Stimulated activated CD8-positive, alpha-beta memory T cell treated with anti-CD3 and anti-CD28 coated beads, Interleukin-15, amount 100 ng/mL, for 48 hours (primary cell): Measurements from ENCODE around the gene CKAP2.
"Not testable (repeated sequence)": the region's sequence is repeated elsewhere in the genome, so short reads cannot be mapped to it uniquely, and the experiment has no call there.

Source experiments
- DNase-seq, 2 donors: peaks; one replicate each; pipeline ENCODE4 v3.0.0-alpha.2; 2020; ENCODE audit warnings: low read depth in 2 of 2

CKAP2 gene

DNA sequence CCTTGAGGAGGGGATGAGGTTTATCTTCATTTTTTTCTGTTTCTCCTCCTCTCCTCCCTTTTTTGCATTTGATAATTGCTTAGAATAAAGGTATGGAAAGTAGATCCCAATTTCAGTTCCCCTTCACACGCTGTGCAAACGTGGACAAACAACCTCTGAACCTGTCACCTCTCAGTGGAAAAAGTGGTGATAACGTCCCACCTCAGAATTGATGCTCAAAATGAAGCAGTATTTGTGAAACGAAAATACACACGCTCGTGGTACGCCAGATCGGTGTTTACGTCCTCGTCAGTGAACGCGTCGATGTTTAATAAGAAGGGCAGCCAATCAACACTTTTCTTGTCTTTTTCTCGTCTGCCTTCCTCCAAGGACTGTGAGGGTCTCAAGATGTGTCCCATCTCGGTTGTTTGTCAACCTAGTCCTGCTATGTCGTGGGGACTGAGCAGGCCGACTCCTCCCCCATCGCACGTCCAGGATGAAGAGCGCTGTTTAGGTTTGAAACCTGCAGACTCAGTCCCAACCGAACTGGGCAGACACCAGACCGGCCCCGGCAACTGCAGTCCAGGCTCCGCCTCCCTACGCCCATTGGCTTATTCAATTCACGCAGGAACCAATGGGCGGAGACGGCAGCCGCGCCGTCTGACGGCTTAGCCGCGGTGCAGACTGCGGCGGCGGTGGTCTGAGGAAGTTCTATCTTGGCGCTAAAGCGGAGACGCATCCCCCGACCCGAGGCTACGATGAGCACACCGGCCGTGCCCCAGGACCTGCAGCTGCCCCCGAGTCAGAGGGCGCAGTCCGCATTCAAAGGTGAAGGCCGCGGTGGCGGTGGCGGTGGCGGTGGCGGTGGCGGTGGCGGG is at the start of gene CKAP2:
TSS of gene CKAP2 (plus strand) at position 659 of the 857 bp plus-strand sequence. CDS start at position 738, 79 bp downstream.
- peak; percentile 90 for DNase-seq

DNA sequence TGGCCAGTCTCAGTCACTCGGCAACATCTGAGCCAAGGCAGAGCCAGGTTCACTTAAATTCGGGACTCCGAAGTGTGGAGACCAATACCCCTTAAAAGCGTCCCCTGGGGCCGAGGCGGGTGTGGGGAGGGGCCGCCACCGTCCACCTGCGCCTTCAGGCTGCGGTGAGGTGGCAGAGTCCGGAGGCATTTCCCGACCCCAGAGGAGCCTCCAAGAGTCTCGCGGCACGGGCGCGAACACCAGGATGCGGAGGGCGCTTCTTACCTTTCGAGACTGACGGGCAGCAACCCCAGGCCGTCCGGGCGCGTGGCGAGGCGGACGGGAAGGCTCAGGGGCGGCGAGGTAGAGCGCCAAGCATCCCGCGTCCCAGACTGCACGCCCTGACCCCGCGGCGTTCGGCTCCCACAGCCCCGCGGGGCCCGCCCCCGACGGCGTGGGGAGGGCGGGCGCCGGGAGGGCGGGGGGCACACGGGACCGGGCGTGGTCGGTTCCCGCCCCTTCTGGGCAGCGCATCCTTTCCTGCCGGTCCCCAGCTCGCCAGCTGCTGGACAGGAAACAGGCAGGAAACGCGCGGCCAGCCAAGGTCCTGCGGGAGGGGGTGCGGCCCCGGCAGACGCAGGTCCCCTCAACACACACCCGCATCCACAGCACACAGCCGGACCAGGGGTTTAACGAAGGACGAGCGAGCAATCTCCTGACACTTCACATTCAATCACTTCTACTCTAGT is 49.3 kb upstream of the CKAP2 start, which contains the start of gene THSD1:
TSS of gene THSD1 (minus strand) at position 406 of the 728 bp plus-strand sequence. CDS start 3,572 bp downstream, outside the sequence.
- DNase-seq = no peak

GRCh38 chr13:52406629-52407028 is 48.6 kb upstream of the CKAP2 start:
- DNase-seq = no peak

DNA sequence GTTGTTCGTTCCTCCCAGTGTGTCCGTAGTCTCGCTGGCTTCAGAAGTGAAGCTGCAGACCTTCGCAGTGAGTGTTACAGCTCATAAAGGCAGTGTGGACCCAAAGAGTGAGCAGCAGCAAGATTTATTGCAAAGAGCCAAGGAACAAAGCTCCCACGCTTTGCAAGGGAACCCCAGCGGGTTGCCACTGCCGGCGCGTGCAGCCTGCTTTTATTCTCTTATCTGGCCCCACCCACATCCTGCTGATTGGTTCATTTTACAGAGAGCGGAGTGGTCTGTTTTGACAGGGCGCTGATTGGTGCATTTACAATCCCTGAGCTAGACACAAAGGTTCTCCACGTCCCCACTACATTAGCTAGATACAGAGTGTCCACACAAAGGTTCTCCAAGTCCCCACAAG is 47.8 kb upstream of the CKAP2 start:
- not testable (repeated sequence) for DNase-seq

GRCh38 chr13:52408071-52408658 is 47.1 kb upstream of the CKAP2 start:
- not testable (repeated sequence) for DNase-seq

GRCh38 chr13:52411629-52412028 is 43.6 kb upstream of the CKAP2 start:
- no peak for DNase-seq

GRCh38 chr13:52412128-52412527 is 43.1 kb upstream of the CKAP2 start:
- DNase-seq = no peak

DNA sequence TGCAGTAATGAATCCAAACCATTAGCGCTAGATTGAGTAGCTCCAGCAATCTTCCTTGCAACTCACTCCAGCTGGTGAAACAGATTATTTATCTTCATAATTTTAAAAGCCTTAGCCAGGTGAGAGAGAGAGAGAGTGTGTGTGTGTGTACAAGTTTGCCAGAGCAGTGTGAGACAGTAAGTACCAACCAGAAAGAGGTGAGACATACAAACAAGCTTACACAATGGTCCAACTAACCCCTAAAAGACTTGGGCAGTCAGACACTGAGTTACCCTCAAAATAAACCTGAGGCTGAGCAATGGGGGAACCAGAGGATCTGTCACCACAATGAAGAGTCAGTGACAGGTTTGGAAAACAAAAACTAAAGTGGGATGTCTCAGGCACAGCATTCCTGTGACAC is 41.2 kb upstream of the CKAP2 start:
- DNase-seq = no peak

- no peak for DNase-seq
These were observed 40.3 kb upstream of the CKAP2 start for GRCh38 chr13:52414963-52415362.

DNA sequence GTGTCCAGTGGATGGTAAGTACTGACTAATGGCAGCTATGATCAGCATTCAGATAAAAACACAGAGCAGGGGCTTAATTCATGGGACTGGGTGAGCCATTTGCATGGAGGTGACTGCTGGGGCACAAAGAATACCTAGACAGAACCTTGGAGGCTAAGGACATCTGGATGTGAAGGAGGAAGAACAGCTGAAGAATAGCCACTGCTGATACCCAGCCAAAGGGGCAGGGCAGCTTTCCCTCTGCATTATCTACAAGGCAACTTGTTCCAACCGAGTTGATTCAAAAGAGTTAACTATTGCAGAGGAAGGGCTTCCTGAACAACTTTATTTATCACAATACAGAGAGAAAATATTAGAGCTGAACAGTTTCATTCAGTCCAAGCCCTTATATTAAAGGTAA is 36.2 kb upstream of the CKAP2 start:
- no peak for DNase-seq

- no peak for DNase-seq
These were observed 34.1 kb upstream of the CKAP2 start for GRCh38 chr13:52421216-52421615.

DNA sequence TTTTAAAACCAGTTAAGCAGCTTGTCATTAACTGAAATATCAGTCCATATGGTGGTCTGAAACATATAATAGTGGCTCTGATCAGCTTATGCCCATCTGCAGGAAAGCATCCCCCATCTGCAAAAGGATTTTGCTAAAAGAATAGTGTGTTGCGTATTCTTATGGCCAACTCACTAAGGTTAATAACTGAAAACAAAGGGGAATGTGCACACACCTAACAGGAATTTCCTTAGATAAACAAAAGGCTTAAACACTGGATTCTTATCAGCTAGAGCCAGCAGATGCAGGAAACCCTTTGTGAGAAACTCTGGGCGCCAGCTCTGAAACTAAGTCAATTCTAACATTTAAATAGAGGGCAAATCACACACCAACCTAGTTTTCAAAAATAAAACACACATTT is 27.0 kb upstream of the CKAP2 start:
- DNase-seq = no peak

GRCh38 chr13:52432456-52432855 is 22.8 kb upstream of the CKAP2 start:
- no peak for DNase-seq

DNA sequence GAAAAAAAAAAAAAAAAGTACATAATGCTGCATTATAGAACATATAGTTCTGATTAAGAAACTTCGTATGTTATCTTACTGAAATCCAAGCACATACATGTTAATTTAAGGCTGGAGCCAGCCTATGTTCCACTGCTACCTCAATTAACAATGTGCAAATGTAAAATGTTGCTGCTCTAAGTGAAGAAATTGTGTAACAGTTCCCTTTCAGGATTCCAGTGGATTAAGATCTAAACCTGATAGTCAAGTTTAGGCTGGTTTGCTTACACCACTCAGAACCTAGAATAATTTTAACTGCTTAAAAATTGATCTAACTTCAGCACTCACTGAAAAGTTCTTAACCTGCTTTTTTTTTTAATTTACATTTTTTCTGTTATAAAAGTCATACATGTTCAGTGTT is 9.0 kb upstream of the CKAP2 start:
- no peak for DNase-seq

- DNase-seq = no peak
These were observed 7.9 kb upstream of the CKAP2 start for GRCh38 chr13:52447354-52447753.

- DNase-seq = no peak
These were observed 7.3 kb upstream of the CKAP2 start for GRCh38 chr13:52447815-52448552.

DNA sequence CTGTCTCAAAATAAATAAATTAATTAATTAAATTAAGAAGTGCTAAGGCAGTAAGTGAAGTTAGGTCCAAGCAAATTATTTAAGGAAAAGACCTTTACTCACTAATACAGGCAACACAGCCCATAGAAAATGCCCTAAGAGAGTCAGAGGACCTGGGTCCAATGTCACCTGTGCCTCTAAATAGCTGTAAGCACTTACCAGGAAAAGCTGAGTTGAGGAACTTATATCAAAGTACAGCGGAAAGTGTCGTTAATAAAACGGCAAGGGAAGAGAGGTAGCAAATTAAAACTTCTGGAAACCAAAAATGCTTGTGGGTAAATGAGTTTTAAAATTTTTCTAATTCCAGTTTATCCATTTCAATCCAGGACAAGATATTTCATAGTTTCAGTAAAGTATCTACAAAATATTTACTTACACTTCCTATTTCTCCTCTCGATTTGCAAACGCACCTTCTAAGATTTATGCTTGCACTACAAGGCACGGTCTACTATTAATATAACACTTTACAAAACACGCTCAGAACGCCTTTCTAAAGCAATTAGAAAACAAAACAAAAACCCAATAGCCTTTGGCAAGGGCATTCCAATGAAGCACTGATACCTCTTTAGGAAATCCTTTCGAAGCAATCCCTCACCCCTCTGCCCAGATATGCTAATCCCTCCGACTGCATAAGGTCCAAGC is 5.8 kb upstream of the CKAP2 start:
- no peak for DNase-seq

GRCh38 chr13:52450012-52450792 is 5.1 kb upstream of the CKAP2 start, which contains the start of gene VPS36:
VPS36 (minus strand) TSS chr13:52450634; CDS start chr13:52450594, 40 bp downstream.
- DNase-seq = peak; percentile 91

GRCh38 chr13:52450793-52451116 is 4.5 kb upstream of the CKAP2 start:
- no peak for DNase-seq

DNA sequence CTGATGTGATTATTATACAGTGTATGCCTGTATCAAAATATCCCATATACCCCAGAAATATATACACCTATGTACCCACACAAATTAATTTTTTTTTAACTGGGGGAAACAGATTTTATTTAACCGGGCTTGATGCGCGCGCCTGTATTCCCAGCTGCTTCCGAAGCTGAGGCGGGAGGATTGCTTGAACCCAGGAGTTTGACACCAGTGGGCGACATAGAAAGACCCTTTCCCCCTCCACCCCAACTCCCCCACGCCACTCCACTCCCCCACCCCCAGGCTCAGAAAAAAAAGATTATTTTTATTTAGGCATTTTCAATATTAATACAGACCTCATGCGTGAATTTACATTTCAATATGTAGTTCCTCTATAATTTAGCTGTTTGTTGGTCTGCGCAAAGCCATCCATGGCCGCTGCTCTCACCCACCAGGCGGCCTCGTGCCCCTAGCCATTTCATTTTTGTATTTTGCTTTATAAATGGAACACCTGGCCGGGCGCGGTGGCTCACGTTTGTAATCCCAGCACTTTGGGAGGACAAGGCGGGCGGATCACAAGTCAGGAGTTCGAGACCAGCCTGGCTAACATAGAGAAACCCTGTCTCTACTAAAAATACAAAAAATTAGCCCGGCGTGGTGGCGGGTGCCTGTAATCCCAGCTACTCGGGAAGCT is 4.0 kb upstream of the CKAP2 start:
- DNase-seq = no peak
